Lower leg skin (tissue), 3 donors: ENCODE measurements around the gene FAM174B.

Experiments
- POLR2A ChIP-seq, 2 donors: fragments of 450-650 bp; IDR thresholded peaks; one replicate each; pipeline ENCODE4 v1.6.1; 2016 to 2017; ENCODE audit warnings: antibody characterized with exemption in 2 of 2, mild to moderate bottlenecking in 1 of 2, moderate library complexity in 1 of 2
- TF ChIP-seq, protein P1 (sequence below), 3 donors: fragments of 450-650 bp; IDR thresholded peaks; one replicate each; pipeline ENCODE4 v1.5.1; 2016; ENCODE audit warnings: antibody characterized with exemption in 3 of 3, mild to moderate bottlenecking in 3 of 3, moderate library complexity in 2 of 3

DNA sequence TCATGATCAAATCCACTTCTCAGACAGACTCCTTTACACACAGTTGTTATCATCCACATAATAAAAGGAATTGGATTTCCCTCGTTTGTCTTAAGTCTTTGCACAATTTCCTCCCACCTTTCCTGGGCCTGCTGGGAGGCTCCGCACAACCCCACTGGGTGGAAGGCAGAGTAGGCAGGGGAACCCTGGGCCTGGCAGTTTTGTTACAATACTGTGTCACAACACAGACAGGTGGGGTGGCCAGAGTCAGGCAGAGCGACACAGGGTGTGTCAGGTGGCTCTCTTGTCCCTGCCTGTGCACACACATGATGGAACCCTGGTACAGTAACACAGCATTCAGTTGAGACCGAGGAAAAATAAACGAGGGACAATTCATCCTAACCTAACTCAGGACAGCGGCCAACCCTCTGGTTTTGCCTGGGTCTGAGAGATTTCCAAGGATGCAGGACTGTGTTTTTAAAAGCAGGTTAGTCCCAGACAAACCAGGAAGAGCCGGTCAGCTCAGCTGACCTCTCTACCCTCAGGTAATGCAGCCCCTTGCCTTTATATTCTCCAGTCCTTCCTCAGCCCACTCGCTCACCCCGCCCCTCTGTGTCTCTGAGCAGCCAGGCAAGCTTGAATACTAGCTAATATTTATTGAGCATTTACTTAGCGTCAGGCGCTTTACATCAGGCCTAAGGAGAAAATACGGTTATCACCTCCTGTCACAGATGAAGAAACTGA is 8.8 kb upstream of the FAM174B start:
- TF ChIP-seq, protein P1, sequence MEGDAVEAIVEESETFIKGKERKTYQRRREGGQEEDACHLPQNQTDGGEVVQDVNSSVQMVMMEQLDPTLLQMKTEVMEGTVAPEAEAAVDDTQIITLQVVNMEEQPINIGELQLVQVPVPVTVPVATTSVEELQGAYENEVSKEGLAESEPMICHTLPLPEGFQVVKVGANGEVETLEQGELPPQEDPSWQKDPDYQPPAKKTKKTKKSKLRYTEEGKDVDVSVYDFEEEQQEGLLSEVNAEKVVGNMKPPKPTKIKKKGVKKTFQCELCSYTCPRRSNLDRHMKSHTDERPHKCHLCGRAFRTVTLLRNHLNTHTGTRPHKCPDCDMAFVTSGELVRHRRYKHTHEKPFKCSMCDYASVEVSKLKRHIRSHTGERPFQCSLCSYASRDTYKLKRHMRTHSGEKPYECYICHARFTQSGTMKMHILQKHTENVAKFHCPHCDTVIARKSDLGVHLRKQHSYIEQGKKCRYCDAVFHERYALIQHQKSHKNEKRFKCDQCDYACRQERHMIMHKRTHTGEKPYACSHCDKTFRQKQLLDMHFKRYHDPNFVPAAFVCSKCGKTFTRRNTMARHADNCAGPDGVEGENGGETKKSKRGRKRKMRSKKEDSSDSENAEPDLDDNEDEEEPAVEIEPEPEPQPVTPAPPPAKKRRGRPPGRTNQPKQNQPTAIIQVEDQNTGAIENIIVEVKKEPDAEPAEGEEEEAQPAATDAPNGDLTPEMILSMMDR (IDR thresholded peaks at IDR 0.05), result no peak
- no peak for TF ChIP-seq POLR2A (IDR thresholded peaks at IDR 0.05)
